H54 (cell line): ENCODE data around the gene PHLDB2.
A peak's percentile ranks its signal among the peaks of the same experiment; 100 is the strongest.

Source experiments
- DNase-seq: peaks from one replicate; pipeline ENCODE4 v3.0.0; 2011; ENCODE audit warnings: low spot score, mixed read lengths; ENCODE audit not compliant: insufficient read length
- FAIRE-seq: peaks from 3 replicates; lab custom pipeline; 2011; peaks lifted over from hg19 to GRCh38; lab: Jason Lieb, UNC
- POLR2A ChIP-seq: IDR thresholded peaks from 2 replicates; pipeline ENCODE4 v1.6.1; 2011; ENCODE audit warnings: low read depth, mild to moderate bottlenecking, low read length

The PHLDB2 gene

DNA sequence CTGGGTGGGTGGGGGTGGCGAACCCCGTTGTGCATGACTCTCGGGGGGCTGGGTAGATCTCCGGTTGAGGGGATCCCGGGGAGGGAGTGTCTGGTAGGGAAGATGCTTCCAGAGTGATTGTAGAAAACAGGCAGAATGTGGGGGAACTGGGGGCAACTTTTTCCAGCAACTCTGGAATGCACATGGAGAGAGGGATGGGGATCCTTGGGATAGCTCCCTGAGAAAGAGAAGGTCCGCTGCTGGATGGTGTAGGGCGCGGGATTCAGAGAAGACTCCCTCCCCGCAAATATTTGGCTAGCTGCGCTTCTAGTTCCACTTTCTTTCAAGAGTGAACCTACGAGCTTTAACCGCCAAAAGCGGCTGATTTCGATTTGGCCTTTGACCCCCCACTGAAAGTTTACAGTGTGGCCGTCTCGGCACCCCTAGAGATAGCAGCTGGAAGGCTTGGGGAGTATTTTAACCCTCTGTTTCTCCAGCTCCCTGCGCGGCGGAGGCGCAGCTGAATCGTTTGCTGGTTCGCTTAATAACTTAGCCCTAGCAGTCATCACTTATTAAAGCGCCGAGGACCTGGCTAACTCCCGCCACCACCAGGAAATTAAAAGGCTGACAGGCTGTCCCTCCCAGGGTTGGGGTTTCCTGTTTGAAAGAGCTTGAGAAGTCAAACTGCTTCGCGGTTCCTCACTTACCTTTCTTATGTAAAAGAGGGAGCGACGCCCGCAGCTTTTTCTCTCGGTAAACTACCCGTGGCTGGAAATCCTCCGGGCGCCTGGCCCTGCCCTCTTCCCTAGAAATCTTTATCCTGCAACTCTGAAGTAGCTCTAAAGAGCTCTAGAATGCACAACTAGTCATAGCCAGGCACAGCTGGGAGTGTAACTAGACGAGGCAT lies 1.2 kb downstream of the PHLDB2 start:
- DNase-seq: peak; percentile 49
- peak; percentile 36 for FAIRE-seq
- peak; percentile 27; the same call in 1 of the 2 replicates for TF ChIP-seq POLR2A

DNA sequence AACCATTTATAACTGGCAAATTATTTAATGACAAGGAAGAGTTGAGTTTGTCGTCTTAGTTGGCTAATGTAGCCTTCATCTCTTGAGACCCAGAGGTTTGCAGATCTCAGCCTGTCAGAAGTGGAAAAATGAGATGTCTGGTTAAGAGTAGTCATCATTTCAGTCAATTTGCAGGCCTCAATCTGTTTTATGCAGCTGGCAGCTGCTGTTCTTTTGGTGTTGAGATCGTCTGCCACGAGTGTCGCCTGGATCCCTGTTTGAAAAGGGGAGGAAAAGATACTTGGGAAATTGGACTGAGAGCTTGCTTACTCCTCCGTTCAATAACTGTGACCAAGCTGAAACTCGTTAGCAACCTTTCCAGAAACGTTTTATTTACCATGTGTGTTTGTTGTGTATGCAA lies 2.3 kb downstream of the PHLDB2 start:
- DNase-seq: no peak
- no peak for TF ChIP-seq POLR2A
- no peak for FAIRE-seq

DNA sequence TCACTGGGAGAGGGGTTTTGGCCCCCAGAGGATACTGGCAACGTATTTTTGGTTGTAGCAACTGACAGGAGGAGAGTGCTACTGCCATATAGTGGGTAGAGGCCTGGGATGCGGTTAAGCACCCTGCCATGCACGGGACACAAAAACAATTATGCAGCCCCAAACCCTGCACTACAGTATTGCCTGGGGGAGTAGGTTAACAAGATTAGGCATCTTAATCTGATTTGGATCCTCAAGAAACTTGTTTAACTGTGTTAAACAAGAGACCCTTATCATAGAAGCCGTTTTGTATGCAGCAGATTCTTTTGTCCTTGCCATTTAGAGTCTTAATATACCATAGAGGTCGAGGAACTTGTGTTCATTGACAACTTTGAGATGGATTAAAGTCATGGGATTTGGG lies 3.4 kb downstream of the PHLDB2 start:
- FAIRE-seq (no peak), DNase-seq (no peak)
- TF ChIP-seq POLR2A: no peak

DNA sequence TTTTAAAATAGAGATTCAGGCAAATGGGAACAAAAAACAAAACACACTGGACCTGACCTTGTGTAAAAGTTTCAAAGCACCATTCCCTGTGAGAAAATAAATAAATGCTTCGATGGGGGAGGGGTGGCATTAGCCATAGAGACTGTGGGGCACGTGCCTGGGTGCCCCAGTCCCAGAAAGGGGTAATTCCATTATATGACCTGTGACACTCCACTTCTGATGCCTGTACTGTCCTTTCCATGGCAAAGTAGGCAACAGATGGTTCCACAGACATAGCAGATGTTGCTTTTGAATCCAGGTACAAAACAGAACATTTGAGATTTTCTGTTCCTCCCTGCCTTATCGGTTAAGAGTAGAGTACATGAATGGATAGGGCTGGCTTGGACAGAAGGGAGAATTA lies 3.9 kb downstream of the PHLDB2 start:
- FAIRE-seq (no peak), DNase-seq (no peak)
- no peak for TF ChIP-seq POLR2A

DNA sequence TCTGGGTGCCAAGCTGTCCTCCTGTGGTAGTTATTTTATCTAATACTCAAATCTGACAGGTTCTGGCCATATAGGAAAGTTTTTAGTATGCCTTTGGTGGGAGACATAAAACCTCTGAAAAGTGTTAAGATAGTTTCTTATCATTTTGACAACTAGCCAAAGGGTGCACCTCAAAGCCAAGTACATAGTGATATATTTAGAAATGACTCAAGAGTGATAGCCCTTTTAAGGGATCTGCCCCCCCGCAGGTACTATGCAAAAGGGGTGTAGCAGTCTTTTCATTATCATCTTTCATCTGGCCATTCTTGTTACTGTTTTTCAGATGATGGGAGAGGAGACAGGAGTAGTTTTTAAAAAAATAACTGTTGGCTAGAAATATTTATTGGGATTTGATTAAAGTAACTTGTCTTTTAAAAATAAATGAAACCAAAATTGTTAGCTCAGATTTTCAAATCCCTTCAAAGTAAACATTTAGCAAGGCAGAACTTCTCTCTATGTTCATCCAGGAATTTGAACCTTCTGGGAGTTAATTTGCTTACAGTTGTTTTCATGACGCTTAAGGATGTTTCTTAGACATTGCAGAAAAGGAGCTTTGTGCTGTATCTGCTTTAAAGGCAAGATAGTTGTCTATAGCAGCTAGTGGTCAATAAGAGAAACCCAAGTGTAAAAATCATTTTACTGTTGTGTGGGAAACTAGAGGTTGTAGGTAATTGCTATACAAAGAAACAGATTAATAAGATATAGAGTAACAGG lies 5.1 kb downstream of the PHLDB2 start:
- FAIRE-seq (no peak), DNase-seq (no peak)
- no peak for TF ChIP-seq POLR2A

DNA sequence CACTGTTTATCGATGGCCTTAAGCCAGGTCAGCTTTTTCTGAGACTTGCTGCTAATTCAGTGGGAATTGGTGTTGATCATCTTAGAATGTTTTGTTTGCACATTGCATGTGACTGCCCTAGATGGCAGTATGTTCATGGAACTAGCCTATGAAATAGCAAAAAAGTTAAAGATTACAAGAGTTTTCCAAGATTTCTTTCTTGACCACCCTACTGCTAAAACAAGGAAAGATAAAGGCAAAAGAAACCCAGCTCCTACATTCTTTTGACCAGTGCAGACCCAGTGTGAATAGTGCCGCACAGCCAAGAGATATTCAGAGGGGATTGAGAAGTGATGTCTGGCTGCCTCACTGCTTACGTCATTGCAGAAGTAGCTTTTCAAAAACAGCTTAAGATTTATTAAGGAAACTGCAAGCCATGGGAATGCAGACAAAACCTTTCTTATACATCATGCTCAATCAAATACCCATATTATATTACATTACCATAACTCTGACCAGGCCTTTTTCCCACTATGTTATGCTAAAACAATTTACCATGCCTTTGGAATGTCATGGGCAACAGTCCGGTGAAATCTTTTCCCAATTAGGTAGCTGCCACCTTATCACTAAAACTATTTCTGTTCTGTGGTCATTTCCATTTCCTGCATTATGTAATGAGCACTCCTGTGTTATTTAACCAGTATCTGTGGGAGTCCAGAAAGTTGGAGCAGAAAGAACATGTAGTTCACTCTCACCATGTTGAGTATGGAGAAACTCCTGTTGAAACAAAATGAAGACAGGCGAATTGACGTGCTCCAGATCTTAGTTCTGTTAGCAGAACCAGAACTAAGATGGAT lies 6.0 kb downstream of the PHLDB2 start:
- DNase-seq (no peak), FAIRE-seq (peak; percentile 86)
- no peak for TF ChIP-seq POLR2A

DNA sequence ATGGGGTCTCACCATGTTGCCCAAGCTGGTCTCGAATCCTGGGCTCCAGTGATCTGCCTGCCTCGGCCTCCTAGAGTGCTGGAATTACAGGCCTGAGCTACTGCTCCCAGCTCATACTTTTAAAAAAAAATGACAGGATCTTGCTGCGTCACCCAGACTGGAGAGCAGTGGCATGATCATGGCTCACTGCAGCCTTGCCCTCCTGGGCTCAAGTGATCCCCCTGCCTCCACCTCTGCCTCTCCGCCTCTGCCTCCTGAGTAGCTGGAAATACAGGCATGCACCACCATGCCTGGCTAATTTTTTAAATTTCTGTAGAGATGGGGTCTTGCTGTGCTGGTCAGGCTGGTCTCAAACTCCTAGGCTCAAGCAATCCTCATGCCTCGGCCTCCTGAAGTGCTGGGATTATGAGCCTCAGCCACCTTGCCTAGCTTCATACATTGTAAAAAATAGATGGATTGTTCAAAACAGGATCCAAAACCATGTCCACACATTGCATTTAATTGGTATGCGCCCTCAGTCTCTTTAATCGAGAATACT lies 8.9 kb downstream of the PHLDB2 start:
- no peak for FAIRE-seq
- no peak for DNase-seq
- TF ChIP-seq POLR2A: no peak

DNA sequence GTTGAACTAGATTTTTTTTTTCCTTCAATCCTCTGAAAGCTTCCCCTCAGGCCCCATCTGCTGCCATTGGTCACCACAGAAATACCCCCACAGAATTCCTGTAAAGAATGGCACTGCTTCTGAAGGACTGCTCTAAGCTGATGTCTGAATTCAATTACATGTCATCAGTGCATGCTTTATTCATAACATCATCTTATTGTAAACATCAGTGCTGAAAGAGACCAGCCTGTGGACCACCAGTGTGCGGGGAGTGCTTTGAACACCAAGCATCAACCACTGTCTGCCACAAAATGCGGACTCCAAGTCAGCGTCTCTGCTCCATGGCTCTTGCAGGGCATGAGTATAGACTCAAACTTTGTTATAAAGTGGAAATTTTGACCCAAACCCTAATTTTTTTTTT lies 11.6 kb downstream of the PHLDB2 start:
- DNase-seq: no peak
- FAIRE-seq: no peak
- no peak for TF ChIP-seq POLR2A

DNA sequence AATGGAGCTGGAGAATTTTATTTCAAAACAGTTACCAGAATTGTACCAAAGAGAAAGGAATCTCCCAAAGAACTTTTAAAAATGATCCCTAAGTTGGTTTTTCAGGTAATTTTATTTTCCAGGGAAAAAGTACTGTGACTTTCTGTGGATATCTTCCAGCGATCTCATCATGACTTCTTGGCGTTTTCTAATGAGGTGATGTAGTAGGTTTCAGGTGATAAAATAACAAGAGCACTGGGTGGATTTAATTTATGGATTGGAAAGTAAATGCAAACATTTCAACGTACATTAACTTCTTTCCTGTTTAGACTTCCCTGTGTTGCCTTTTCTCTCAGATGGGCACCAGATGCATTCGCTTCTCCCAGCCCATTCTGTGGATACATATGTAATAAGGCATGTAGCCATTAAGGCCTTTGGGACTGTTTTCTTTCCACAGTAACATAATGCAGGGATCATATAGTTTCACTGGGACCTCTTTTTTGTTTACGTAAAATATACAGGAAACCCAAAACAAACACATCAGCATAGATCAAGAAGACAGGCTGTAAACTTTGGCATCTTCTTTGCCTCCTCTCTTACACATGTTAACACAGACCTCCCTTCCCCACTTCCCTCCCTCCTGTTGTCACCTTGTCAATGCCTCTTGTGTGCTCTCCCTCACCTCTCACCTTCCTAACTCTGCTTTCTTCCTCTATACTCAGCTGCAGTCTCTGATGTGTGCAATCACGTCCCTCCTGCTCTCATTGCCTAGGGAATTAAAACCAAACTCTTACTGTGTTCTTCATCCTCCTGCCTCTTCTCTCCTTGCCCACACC lies 13.0 kb downstream of the PHLDB2 start:
- TF ChIP-seq POLR2A: no peak
- FAIRE-seq: no peak

DNA sequence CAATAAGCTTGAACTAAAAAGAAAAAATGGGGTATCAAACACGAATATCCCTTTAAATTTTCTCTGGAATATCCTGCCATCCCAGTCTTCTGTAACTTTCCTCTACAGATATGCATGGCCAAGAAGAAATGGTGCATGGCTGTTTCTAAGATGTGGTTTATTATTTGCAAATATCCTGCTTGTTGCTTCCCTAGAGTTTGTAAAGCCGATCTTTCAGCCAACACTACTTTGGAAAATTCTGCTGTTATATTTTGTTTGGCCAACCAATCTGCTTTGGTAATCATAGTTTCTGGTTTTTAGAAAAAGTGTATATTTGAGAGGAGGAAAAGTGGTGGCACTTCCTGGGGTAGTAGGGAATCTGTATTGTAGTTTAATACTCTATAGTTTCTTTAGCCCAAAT lies 13.9 kb downstream of the PHLDB2 start:
- TF ChIP-seq POLR2A: no peak
- DNase-seq (no peak), FAIRE-seq (no peak)

More for the DNA sequence above, 13.0 kb downstream of the PHLDB2 start:
- no peak for DNase-seq

DNA sequence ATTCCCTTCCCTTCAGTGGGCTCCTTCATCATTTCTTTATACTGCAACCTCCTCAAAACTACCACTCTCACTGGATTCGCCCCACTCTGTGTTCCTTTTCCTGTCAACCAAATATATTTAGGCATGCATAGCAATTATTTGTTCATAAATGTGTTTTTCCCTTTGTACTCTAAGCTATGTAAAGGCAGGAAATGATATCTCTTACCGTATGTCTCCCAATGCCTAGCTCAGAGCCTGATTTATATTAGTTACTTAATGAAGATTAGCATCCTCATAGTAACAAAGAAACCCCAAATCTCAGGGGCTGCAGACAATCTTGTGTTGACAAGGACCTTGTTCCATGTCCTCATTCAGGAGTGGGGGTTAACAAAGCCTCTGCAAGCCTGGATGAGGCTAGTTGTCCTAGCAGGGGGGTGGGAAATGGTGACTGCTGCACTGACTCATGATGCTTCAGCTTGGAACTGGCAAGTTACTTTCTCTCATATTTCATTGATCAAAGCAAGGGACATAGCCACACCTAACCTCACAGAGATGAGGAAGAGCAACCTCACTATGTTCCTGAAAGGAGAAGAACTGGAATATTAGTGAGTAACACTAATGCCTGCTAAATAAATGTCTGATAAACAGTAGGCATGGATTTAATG lies 15.2 kb downstream of the PHLDB2 start:
- FAIRE-seq (peak; percentile 98), DNase-seq (peak; percentile 25)
- no peak for TF ChIP-seq POLR2A

DNA sequence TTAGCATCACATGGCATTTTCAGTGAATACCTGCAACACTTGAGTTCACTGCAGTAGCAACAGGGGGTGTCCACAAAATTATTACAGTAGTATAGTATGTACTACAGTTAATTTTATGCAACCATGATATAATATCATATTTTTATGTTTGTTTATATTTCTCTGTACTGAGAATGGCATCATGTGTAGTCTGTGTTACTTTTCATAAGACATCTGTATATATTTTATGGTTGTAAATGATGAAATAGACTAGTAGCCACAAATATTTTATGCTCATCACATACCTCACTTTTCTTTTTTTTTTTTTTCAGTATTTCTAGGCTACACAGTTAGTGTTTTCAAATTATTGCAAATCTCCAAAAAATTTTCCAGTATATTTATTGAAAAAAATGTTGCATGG lies 22.4 kb downstream of the PHLDB2 start:
- DNase-seq (no peak), FAIRE-seq (no peak)
- no peak for TF ChIP-seq POLR2A
